Activated CD8-positive, alpha-beta memory T cell treated with anti-CD3 and anti-CD28 coated beads for 4 hours (primary cell): ENCODE results near the gene MICAL2.

ENCODE experiments used
- DNase-seq, 2 donors: peaks; one replicate each; pipeline ENCODE4 v3.0.0-alpha.2; 2020; ENCODE audit warnings: low read depth in 2 of 2

Gene MICAL2

DNA sequence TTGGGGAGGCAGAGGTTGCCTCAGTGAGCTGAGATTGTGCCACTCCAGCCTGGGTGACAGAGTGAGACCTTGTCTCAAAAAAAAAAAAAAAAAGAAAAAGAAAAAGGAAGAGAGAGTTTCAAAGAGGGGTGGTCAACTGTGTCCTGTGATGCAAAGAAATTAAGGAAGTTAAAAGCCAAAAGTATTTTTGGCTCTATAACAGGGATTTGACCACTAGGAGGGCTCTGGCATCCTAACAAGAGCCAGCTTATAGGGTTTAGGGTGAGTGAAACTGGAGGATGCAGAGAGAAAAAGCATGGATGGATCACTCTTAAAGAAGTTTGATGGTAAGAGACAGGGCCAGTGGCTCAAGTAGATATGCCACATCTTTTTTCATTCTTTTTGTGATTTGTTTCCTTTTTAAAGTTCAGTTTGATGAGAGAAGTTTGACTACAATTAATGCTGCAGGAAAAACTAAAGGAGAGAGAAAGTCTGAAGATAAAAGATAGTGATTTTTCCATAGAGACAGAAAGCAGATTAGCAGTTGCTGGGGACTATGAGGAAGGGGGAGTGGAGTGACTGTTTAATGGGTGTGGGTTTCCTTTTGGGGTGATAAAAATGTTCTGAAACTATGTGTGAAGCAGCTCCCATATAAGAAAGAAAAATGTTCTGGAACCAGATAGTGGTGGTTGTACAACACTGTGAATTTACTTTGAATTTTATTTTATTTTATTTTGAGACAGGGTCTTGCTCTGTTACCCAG lies 11.1 kb upstream of the MICAL2 start:
- no peak for DNase-seq

DNA sequence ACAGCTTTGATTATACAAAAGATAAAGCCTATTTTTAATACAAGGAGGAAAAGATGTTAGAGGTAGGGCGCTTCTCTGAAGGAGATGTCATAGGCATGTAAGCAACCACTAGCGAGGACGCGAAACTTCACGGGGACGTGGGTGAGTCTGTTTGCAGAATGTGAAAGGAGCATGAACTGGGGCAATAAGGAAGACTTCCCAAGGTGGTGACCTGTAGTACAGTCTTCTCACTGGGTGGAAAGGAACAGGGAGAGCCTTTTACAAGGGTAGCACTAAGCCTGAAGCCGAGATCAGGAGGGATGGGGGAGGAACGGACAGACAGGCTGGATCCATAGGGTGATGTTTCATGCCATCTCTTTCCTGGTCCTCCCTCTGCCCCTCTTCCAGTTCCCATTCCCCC lies 10.0 kb upstream of the MICAL2 start:
- DNase-seq: no peak

DNA sequence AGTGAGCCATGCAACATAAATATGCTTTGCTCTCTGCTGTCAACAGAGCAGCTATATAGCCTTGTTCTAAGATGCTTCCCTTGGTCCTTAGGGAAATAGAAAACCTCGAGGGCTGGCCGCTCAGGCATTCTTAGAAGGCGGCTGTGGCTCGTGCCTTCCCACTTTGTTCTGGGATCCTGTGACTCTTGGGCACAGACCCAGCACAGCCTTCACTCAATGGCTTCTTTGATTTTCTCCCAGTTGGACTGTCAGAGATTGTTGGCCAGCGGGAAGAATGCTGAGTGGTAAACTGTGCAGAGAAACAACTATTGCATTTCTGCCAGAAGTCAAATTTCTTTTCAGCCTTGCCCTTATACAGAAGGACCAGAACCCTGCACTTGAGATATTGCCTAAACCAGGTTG lies 9.5 kb upstream of the MICAL2 start:
- no peak for DNase-seq

DNA sequence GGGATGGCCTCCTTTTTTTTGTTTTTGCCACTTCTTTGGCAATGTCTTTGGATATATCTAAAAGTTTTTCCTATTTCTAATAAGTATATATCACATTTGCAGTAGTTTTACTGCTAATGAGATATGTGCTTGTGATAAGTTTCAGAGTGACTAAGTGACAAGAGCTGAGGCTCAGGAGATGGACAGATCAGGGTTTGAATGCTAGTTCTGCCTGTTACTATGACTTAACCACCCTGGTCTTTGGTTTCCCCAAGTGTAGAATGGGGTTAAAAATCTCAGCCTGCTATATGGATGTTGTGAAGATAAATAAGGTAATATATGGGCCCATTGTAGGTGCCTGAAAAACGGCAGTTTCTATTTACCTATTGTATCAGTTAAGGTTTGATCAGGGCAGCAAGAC lies 9.1 kb upstream of the MICAL2 start:
- no peak for DNase-seq

DNA sequence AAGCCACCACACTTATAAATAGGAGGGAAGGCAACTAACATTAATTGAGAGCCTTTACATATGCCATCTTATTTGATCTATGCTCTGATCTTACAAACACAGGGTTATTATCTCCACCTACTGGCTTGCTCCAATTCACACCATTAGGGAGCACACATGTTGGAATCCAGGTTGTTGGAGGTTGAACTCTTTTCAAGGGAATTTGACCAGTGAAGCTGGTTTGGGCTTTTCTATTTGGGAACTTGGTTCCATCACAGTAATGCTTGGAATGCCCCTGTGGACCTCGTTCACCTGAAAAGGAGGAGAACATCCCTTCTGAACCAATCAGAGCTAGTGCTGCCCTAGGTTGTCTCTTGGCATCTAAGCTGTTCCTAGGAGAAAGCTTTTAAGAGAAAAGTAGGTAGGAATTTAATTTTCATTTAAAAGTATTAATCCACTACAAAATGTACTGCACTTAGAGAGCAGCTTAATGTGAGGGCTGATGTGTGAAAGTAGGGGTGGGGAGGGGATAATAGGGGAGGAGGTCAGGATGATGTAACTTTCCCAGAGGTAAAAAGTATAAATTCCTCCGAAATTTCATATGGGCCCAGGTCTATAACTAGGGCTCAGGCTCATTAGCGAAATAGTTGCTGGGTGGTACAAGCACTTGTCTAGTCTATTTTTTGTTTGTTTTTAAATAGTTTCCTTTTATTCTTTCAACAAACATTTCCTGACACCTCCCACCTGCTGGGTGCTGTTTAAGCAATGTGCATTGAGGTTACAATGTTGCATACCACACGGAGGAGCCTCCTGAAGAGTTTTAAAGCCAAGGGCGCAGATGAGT lies 7.6 kb upstream of the MICAL2 start:
- no peak for DNase-seq

DNA sequence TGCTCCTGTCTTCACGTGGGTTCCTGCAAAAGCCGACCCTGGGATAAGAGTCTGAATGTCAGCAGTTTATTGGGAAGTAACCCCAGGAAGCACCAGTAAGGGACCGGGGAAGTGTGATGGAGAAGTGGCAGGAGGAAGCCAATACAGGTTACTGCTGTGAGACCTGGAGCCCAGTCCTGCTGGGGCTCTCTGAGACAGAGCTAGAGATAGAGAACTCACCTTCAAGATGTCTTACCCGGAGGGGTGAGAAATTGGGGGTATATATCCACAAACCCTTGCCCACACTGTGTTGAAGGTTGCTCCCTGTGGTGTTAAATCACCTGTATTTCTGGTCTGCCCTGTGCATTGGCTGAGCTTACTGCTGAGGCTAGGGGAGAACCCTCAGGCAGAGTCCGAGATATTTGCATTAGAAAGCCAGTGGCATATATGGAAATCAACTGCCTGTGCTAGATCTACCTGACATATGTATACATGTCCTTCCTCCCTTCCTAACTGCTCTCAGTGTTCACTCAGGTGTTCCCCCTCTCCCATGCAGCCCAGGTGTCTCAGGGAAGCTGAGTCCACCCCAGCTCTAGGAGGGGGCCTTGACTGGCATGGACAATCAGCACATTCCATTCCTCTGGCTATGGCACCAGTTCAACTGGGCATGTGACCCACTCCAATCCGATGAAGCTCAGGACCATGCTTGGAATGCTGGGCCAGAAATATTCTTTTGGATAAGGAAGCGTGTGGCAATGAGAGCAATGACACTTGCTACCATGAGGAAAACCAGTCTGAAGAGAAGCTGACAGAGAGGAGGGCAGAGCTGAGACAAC lies 6.8 kb upstream of the MICAL2 start:
- DNase-seq: no peak

DNA sequence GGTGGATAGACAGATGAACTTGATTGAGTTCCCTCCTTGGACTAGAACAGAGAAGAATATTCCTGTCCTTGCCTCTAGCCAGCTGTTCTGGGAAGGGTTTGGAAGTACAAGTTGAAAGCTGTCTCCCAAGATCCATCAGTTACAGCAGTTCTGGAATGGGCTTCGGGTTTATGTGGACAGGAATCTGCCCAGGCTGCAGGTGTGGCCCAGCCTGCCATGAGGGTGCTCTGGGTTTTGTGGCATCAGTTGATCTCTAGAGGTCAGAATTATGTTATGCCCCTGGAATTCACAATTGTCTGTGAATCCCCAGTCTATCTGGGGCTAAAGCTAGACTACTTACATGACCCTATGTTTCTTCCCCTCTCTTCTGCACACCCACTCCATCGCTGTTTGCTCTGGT lies 4.9 kb upstream of the MICAL2 start:
- DNase-seq: no peak

DNA sequence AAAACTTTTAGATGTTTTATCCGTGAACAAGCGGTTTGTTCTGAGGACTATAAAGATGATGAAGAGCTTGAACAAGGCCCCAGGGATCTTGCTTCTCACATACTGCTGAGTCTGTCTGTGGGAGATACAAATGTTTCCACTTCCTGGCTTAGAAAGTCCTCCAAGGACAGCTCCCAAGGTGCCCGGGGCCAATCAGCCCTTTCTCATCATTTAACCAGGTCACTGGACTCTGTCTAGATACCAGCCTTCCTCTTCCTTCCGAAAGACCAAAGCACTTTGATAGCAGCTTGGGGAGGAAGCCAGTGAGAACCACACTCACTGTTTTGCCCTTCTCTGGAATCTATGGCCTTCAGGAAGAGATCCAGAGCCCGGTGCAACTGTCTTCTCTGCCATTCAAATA lies 4.3 kb upstream of the MICAL2 start:
- DNase-seq: no peak

DNA sequence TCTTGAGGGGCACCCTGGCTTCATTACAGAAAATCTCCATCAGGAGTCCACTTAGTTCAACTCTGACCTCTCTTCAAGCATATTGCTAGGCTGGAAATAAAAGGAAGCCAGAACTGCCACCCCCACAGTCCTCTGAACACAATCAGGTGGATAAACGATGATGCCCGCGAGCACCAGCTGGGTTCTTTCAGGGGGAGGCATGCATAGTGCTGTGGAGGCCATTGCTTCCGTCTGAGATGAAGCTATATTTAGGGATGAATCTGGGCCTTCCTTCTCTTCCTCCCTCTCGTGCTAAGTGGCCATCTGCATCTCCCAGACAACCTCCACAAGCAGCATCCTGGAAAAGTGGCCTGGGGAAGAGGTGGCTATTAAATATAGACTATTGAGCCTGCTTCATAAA lies 3.9 kb upstream of the MICAL2 start:
- no peak for DNase-seq

DNA sequence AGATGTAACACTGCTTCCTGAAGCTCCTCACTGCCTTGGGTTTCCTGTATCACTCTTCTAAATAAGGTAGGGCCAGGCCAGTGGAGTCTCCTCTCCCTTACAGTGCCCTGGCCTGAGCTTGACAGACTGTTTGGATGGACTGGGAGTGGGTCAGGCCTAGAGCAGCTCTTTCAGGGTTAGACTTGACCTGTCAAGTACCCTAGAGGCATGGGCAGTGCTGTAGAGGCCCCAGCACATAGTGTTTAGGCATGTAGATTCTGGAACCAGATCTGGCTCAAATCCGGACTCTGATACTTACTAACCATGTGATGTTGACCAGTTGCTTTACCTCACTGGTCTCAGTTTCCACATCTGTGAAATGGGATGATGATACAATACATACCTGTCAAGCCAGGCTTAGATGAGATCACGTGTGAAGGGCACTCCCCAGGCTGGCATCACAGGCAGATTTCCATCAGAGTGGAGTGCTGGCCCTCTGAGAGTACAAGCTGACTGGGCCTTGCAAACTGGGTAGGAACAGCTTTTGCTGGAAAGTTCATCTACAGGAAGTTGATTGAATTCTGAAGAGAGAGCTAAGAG lies 1.4 kb upstream of the MICAL2 start:
- no peak for DNase-seq

DNA sequence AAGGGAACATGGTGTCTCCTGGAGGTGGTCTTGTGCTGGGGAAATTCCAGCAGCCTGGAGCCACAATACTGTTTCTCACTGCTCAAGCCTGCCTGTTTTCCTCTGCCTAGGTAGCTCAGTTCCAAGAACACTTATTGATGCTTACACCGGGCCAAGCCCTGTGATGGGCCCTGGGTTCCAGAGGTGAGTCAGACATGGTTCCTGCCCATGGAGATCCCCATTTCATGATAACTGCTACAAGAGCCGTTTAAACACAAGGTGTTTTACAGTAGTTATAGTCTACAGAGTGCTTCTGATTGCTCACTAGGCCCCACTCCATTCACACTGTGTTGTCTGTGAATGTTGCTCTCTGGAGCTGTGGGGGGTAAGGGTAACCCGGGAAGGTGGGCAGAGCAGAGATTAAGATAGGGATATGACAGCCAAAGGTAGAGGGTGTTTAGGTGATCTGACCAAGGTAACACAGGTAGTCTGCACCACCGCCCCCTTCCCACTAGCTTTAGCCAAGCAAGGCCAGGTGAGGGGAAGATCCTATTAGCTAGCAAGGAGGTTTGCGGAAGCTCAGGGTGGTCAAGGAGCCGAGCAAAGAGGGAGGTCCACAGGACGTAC lies 696 bp upstream of the MICAL2 start:
- DNase-seq: no peak

DNA sequence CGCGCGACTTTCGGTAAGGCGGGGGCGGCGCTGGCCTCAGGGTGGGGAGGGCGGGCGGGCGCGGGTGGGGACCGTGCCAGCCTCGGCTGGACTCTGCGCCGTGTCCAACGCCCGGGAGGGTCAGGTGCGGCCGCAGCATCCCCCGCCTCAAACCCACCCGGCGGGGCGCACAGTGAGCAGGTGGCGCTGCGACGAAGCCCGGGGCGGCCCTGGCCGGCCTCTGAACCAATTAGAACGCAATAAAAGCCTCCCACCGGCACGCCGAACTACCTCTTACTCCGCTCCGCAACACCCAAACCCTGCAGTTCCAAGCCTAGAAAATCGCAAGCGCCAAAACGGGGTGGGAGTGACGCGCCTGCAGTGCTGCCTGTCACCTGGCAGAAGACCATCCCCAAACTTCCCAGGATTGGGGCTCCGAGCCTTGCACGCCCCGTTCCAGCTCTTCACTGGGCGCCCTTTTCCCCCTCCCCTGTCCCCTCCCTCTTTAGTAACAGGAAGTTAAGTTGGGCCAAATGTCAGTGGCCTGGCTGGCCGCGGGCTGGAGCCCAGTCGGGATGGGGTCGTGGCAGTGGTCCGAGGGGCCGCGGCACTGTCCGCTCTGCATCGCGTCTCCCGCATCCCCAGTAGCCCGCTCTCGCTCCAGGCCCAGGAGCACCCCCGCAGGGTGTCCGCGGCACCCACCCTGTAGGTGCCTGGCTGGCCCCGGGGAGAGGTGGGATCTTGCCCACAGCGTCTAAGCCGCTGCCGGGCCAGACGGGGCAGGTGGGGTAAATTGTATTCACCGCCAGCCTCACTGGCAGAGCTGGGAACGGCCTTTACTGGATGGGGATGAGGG lies 541 bp downstream of the MICAL2 start:
- DNase-seq: no peak

- no peak for DNase-seq
These were observed 1.4 kb downstream of the MICAL2 start for GRCh38 chr11:12111549-12112520.

DNA sequence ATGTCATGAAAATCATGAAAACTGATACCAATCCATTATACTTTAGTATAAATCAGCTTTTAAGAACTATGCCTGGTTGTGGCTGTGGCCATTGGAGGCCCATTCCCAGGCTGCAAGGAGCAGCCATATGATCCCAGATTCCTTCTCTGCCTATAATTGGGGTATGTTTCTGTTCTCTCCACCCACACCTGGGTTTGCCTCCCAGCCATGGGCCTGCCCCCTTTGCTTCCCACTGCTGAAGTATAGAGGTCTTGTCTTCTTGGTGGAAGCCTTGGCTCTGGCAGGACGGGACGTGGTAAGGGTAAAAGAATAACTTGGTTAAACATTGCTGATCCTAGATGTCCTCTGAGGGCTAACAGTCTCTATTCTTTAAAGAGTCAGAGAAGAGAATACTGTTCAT lies 2.4 kb downstream of the MICAL2 start:
- DNase-seq: no peak

DNA sequence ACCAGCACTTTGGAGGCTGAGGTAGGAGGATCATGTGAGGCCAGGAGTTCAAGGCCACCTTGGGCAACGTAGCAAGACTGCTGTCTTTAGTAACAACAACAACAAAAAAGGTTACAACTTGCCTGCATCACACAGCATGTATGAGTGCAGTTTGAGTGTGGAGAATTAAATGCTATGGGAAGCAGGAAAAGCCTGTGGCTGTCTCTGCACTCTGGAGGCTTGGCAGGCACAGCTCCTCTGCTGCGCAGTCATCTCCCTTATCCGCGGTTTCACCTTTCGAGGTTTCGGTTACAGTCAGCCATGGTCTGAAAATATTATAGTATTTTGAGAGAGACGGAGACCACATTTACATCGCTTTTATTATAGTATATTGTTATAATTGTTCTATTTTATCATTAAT lies 2.9 kb downstream of the MICAL2 start:
- no peak for DNase-seq

DNA sequence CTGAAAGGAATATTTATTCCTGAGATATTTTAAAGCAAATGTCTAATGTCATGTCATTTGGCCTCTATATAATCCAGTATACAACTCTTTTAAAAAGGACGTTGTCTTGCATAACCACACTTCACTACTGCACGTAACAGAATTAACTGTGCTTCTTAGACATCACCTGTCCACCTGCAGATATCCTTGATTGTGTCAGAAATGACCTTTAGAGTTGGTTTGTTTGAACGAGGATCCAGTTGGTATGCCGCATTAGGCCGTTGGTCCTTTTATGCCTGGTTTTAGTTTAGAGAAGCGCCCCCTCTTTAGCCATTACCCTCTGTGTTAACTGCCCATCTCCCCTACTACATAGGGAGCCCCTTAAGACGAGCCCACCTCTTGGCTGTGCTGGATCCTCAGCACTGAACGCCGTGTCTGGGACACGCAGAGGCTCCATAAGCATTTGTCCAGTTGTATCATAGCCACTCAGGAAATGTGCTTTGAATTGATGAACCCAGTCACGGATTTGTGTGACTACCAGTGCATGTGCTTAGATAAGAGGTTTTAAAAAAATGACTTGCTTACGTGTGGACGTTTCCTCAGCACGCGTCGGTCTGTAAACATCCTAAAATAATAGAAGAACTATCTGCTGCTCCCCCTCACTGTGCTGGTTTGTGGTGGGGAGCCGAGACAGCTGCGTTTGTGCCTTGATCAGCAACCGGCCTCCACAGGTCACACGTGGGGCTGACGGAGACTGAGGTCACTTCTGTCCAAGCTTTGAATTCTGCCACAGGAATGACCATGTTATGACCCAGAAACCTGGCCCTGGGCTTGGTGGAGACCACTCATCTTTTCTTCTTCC lies 4.0 kb downstream of the MICAL2 start:
- DNase-seq: no peak

DNA sequence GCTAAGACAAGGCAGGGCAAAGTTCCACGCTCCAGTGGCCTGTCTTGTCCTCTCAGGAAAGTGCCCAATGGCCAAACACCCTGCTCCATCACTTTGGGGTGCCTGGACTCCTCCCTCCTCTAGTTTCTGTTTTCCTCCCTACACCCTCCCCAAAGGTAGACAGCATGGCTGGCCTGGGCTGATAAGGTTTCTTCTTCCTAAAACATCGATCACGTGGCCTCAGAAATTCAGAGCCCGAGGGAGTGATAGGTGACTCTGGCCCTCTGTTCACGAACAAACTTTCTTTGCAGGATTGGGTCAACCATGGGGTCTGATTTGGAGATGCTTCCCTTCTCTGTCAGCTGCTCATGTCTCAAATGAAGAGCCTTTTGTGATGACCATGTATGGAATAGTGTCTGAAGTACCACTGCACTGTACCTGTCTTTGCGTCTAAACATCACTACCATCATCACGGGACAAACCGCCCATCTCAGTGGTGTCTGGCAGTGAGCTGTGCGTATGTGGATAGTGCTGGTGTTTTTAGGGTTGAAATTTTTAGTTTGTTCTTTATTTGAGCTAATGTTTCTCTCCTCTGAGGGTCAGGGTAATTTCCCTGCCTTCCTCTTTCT lies 6.1 kb downstream of the MICAL2 start:
- no peak for DNase-seq

DNA sequence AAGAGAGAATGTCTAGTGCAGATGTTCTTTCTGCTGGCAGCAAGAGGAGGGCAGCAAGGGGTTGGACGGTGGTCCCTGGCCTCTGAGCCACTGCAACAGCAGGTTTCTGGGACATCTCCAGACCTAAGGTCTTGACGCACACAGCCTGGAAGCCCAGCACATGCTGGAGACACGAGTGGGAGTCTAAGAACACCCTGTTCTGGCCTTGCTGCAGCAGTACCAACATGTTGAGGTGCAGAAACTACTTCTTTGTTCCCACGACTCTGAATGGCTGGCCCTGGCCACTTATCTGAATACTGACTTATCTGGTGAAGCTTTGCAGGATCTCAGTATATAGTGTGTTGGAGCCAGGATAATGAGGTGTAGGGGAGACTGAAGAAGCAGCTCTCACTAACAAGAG lies 6.8 kb downstream of the MICAL2 start:
- DNase-seq: no peak
